Liver (tissue), 3 donors: ENCODE results near the gene RTL9.

Experiments
- NR2F2 ChIP-seq: IDR thresholded peaks from 2 replicates; pipeline ENCODE4 v1.6.1; 2016; ENCODE audit warnings: antibody characterized with exemption
- RXRA ChIP-seq, 2 donors: IDR thresholded peaks; 2 replicates each; pipeline ENCODE4 v1.6.1; 2017 to 2018; ENCODE audit warnings: antibody characterized with exemption in 2 of 2, mild to moderate bottlenecking in 1 of 2
- TF ChIP-seq, protein P1 (sequence below): fragments of 150-350 bp; IDR thresholded peaks from 2 replicates; pipeline ENCODE4 v1.5.1; 2017; ENCODE audit warnings: improper control_type of control experiment, low read depth, low read length; ENCODE audit not compliant: missing input control
- TF ChIP-seq, protein P2 (sequence below): IDR thresholded peaks from 2 replicates; pipeline ENCODE4 v1.6.1; 2016; ENCODE audit warnings: antibody characterized with exemption
- donor health status: healthy.
- donor health status: healthy.

DNA sequence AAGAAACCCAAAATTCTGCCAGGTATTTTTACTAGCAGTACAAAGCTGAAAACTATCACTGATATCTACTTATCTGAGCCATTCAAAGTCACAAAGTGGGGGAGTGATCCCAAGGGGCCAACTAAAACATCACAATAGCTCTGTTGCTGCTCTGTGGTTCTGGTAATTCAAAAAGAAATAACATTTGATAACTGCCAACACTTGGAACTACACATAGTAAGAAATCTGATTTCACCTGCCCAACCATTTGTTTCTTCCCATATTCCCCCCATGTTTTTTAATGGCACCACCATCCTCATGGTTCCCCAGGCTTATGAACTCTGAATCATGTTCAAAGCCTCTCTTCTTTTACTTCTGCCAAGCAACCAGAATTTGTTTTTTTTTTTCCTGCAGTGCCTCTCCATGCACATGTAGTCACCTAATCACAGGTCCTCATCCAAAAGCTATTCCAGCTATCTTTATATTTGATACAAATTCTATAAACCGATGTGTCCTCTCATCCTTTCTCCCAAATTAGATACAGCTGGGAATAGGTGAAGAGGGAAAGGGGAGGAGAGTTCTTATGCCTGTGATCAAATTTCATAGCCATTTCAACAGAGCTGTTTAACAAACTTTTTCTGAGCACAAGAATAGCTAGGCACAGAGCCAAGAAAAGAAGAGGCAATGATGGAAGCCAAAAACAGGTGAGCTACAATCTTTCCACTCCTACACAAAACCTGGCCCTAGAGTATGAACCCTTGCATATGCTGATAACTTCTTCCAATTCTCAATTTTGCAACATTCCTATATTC lies 48.5 kb upstream of the RTL9 start:
- TF ChIP-seq RXRA (IDR thresholded peaks at IDR 0.05) = no peak
- TF ChIP-seq, protein P1, sequence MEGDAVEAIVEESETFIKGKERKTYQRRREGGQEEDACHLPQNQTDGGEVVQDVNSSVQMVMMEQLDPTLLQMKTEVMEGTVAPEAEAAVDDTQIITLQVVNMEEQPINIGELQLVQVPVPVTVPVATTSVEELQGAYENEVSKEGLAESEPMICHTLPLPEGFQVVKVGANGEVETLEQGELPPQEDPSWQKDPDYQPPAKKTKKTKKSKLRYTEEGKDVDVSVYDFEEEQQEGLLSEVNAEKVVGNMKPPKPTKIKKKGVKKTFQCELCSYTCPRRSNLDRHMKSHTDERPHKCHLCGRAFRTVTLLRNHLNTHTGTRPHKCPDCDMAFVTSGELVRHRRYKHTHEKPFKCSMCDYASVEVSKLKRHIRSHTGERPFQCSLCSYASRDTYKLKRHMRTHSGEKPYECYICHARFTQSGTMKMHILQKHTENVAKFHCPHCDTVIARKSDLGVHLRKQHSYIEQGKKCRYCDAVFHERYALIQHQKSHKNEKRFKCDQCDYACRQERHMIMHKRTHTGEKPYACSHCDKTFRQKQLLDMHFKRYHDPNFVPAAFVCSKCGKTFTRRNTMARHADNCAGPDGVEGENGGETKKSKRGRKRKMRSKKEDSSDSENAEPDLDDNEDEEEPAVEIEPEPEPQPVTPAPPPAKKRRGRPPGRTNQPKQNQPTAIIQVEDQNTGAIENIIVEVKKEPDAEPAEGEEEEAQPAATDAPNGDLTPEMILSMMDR = no peak
- TF ChIP-seq, protein P2, sequence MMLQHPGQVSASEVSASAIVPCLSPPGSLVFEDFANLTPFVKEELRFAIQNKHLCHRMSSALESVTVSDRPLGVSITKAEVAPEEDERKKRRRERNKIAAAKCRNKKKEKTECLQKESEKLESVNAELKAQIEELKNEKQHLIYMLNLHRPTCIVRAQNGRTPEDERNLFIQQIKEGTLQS = no peak
- no peak for TF ChIP-seq NR2F2
